ENCODE data around the gene ALDH3B1.

- TF ChIP-seq, protein P1, sequence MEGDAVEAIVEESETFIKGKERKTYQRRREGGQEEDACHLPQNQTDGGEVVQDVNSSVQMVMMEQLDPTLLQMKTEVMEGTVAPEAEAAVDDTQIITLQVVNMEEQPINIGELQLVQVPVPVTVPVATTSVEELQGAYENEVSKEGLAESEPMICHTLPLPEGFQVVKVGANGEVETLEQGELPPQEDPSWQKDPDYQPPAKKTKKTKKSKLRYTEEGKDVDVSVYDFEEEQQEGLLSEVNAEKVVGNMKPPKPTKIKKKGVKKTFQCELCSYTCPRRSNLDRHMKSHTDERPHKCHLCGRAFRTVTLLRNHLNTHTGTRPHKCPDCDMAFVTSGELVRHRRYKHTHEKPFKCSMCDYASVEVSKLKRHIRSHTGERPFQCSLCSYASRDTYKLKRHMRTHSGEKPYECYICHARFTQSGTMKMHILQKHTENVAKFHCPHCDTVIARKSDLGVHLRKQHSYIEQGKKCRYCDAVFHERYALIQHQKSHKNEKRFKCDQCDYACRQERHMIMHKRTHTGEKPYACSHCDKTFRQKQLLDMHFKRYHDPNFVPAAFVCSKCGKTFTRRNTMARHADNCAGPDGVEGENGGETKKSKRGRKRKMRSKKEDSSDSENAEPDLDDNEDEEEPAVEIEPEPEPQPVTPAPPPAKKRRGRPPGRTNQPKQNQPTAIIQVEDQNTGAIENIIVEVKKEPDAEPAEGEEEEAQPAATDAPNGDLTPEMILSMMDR (IDR thresholded peaks at IDR 0.05; ENCODE audit: low read depth, low read length, missing input control) = no peak
- TF ChIP-seq SP1 (IDR thresholded peaks at IDR 0.05) (no peak), MAX (IDR thresholded peaks at IDR 0.05) (no peak), YY1 (IDR thresholded peaks at IDR 0.05) (no peak), EGR1 (IDR thresholded peaks at IDR 0.05; ENCODE audit: low read depth in 2 of 2) (no peak), FOXA1 (IDR thresholded peaks at IDR 0.05) (no peak), GABPA (IDR thresholded peaks at IDR 0.05 in 1 of 2, conservative IDR thresholded peaks at IDR 0.05 in 1 of 2) (no peak), RAD21 (IDR thresholded peaks at IDR 0.05) (no peak), JUND (IDR thresholded peaks at IDR 0.05) (no peak), ZBTB33 (IDR thresholded peaks at IDR 0.05) (no peak), REST (IDR thresholded peaks at IDR 0.05) (no peak), HNF4A (conservative IDR thresholded peaks at IDR 0.05) (no peak), TAF1 (conservative IDR thresholded peaks at IDR 0.05) (no peak), ATF3 (IDR thresholded peaks at IDR 0.05) (no peak)
Measured at GRCh38 chr11:68057807-68058206, 47.7 kb downstream of the ALDH3B1 start.
